Daoy (cell line): Measurements from ENCODE around the gene EML6. TPM values are rescaled to one million over a fixed set of nuclear protein-coding genes. Genes with fewer than 3 reads are reported as not detected.
"Not testable (repeated sequence)": the region's sequence is repeated elsewhere in the genome, so short reads cannot be mapped to it uniquely, and the experiment has no call there.

Source experiments
- DNase-seq: peaks from one replicate; pipeline ENCODE4 v3.0.0-alpha.2; 2015; ENCODE audit warnings: low read depth
- total RNA-seq: library from RNA; depleted of rRNA; stranded (reverse); fragments of >200 nt; shearing (Covaris generic); gene quantifications from 2 replicates; pipeline ENCODE4 v1.2.3, GENCODE V29; 2014

EML6 gene
- total RNA-seq, 1 experiment from 2014 or later: 1.0 TPM

DNA sequence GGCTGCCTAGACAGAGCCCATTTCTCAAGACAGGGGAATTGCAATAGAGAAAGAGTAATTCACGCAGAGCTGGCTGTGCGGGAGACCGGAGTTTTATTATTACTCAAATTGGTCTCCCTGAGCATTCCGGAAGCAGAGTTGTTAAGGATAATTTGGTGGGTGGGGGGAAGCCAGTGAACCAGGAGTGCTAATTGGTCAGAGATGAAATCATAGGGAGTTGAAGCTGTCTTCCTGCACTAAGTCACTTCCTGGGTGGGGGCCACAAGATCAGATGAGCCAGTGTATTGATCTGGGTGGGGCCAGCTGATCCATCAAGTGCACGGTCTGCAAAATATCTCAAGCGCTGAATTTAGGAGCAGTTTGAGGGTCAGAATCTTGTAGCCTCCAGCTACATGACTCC, 242.0 kb downstream of the EML6 start:
- no peak for DNase-seq

DNA sequence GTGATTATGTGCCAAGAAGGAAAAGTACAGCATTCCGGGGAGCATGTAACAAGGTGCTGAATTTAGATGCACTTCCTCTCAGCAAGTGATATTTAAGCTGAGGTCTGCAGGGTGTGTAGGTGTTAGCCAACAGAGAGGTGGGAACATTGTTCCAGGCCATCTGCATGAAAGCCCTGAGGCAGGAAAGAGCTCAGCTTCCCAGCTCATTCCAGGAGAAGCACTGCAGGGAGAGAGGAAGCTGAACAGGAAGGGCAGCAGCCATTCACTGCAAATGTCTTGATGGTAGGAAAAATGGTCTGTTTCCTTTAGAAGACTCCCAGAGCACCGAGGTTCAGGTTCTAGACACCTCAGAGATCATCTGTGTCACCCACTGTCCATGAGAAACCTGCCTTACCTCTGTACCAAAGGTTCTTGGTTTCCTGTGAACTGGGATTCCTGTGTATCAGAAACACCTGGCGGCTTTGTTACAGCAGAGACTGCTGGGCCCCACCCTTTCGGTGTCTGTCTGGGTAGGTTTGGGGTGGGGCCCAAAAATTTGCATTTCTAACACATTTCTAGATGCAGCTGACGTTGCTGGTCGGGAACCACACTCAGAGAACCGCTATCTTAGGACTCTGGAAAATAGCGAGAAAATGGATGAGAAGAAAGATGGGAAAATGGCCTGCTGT, 242.8 kb downstream of the EML6 start:
- DNase-seq: no peak

DNA sequence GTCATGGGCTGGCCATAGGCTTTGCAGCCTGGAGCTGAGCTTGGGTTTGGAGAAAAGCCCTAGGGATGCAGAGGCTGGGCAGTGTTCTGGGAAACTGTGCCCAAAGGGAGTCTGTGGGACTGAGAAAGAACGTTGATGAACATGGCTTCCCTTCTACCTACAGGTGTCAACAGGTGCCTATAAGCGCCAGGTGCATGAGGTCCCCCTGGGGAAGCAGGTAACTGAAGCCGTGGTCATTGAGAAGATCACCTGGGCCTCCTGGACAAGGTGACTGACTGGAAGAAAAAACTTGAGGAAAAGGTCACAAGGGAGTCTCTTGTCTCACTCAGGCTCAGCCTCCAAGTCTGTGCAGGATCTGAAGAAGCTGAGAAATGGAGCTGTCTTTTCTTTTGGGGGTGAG, 243.4 kb downstream of the EML6 start:
- no peak for DNase-seq

DNA sequence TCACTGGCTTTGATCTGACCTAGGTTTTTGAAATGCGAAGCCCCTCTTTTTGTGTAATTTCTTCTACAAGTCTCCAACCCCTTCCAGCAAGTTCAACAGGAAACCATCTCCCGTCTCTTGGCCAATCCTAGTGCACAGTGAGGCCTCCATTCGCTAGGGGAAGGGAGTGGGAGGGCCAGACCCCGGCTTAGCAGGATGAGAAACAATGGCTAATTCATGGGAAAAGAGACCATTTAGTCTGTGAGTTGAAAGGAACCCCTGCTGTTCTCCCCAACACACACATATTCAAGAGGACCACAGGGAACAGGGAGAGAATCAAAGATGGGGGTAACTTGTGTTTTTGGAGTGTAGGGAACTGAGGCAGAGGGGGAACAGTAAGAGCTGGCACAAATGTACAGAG, 243.8 kb downstream of the EML6 start:
- no peak for DNase-seq

DNA sequence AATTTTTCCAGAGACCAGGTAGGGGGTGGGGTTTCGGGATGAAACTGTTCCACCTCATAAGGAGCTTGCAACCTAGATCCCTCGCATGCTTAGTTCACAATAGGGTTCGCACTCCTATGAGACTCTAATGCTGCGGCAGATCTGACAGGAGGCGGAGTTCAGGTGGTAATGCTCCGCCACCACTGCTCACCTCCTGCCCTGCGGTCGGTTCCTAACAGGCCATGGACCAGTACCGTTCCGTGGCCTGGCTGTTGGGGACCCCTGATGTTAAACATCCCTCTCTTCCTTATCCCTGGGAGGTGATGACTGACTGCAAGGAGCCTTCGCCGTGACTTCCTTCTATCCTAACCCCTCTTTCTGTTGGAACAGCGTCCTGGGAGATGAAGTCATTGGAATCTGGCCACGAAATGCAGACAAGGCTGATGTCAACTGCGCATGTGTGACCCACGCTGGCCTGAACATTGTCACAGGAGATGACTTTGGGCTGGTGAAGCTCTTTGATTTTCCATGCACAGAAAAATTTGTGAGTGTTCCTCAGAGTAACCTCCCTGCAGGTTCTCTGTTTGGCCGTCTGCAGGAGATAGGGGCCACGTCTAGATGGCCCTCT, 244.4 kb downstream of the EML6 start:
- no peak for DNase-seq

DNA sequence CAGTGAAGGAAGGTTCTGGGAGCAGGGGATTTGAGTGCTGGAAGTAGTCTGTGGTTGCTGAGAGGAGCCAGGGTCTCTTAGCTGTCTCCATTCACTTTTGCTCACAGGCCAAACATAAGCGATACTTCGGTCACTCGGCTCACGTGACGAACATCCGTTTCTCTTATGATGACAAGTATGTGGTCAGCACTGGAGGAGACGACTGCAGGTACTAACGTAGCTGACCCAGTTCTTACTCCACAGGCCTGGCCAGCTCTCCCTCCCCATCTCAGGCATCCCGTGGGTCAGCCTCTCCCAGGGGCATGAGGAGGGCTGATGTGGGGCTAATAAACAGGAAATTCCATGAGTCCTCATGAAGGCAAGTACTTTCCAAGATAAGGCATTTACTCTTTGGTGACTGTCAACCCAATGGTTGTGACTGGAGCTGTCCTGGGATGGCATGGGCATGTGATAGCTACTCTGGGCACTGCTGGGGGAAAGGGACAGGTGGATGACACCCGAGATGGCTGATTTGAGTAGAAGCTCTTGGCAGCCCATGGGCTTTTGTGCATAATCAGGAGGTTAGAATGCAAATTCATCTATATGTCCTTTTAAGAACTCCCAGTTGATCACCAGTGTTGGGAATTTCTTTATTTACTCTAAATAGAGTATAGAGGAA, 245.2 kb downstream of the EML6 start:
- DNase-seq: no peak

DNA sequence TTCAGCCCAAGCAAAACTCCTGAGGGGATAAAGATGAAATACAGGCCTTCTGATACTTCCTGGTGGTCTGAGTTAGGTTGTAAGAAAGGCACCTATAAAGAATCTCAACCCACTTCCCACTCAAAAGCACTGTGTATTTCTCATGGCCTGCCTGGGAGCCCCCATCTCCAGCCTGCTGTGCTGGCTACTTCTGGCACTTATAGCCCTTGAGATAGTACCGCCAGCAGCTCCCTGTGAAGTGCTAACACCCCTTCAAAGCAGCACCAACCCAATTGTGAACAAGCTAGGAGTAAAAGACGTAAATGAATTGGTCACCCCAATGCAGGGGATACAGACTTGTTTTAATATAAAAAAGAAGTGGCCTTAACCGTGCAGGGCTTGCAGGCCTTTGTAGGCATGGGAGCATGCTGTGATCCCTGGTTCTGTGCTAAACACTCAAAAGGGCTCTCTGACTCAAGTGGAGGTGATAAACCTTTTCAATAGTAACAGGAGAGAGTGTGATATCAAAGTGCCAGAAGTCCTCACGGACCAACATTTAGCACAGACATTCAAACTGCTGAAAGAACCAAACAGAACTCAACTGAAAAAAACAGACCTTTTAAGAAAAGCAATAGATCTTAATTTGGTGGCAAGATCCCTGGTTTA, 246.0 kb downstream of the EML6 start:
- DNase-seq: no peak

DNA sequence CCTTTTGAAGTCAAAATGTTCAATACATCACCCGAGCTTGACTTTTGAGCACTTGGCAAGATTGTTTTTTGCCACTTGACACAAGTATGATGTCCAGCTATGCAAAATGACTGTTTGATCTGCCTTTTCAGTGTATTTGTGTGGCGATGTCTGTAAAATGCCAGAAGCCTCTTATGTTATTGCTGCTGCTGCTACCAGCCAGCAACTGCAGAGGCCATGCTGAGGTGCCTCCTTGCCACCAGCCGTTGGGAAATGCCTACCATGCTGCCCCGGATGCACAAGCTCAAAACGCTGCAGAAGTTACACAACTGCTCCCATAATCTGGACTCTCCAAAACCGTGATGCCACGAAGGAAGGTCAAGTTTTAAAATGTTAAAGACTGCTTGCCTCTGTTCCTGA, 246.5 kb downstream of the EML6 start:
- DNase-seq: no peak

DNA sequence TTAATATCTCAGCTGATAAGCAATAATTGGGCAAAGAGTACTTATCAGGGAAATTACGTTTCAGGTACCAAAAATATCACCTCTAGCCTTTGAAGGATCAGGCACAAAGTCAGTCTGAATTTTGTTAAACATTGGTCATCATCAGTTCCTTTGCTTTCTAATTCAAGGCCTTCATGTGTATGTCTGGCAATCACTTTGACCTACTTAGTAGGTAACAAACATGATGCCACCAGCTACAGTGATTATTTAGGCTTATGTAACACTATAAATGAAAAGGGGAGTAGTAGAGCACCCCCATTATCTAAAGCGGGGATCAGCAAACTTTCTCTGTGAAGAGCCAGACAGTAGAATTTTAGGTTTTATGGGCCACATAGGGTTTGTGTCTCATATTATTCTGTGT, 251.7 kb downstream of the EML6 start:
- no peak for DNase-seq

DNA sequence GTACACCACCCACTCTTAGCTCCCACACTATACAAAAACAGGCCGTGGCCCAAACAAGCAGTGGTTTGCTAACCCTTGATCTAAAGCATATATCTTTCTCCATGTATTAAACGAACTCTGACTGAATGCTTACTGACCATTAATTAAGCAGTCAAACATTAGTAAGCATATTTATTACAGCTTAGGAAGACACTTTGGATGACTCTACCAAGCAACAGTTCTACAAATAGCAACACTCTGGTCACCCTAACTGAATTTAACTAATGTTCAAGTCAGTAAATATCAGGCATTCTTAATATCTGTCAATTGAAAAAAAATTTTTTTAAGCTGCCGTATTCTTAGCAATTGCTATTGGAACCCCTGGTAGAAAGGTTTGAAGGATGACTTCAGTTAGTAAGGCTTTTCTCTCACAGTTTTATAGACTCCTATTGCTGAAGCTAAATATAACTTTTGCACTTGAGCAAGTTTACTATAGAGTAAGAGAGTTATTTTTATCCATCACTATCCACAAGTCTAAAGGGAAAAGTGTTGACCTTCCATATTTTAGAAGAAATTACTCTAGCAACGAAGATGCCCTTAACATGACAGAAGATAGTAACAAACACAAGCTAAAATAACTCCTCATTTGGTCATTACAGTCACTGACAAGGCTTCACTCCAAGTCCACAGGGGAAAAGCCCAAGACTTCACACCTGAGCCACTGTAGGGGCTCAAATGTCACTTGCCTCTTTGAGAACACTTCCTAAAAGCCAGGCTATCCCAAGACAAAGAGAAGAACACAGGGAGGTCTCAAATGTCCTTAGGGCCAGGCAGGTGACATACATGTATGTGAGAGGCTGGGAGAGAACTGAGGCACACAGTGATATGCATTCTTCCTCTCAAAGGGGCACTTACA, 252.4 kb downstream of the EML6 start:
- DNase-seq: no peak

DNA sequence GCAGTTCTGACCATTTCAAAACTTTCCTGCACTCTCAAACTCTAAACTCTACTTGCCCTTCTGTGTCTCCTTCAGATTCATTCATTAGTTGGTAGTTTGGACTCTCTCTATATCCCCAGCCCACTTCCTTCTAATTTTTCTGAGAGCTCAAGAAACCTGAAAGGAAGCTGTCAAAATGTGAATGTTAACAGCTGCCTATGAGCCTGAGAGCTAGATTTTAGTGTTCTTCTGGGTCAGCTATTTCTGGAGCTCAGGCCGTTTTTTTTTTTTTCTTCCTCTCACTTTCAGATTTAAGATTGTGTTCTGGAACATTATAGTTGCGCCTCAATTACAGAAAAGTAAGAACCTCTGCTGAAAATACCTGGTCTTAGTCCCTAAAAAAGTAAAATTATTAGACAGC, 253.7 kb downstream of the EML6 start:
- DNase-seq: no peak

DNA sequence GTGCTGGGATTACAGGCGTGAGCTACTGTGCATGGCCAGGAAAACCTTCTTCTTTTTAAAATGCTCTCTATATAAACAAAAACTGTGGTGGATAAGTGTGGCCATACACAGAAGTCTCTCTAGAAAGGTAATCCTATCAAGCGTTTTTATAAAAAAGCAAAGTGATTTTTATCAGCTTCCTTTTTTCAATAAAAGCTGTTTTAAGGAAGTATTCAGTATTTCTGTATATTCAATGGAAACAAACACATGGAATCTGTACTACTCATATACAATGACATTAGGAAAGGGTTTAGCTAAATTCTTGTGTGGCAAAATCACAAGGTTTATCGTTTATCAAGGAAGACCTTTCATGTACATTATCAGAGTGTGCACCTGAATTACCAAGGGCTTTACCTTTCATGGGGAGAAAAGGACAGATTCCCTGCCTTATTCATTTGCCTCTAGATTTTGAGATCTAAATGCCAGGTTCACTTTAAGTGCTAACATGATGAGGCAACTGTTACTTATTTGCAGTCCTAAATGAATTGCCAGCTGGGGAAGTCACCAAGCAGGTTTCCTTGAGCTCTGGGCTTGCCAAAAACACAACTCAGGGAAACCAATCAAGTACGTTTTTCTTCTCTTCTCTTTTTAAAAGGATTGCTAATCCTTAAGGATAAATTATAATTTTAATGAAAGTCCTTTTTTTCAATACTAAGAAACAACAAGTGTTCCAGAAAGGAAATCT, 256.0 kb downstream of the EML6 start:
- no peak for DNase-seq

DNA sequence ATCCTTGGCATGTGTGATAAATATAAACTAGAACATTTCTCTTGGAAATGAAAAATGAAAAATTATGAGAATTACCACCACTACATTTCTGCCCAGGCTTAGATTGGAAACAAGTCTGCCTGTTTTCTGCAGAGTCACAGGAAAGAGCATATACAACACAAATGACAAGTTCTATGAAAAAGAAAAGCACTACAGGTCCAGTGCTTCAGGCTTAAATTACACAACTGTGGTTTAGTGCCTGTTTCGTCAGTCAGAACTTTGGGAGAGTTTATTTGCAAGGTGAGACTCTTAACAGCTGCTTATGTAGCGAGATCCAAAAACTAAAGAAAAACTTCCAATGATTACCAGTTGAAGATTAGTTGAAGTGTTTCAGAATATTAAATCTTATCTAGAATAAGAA, 257.9 kb downstream of the EML6 start:
- no peak for DNase-seq

DNA sequence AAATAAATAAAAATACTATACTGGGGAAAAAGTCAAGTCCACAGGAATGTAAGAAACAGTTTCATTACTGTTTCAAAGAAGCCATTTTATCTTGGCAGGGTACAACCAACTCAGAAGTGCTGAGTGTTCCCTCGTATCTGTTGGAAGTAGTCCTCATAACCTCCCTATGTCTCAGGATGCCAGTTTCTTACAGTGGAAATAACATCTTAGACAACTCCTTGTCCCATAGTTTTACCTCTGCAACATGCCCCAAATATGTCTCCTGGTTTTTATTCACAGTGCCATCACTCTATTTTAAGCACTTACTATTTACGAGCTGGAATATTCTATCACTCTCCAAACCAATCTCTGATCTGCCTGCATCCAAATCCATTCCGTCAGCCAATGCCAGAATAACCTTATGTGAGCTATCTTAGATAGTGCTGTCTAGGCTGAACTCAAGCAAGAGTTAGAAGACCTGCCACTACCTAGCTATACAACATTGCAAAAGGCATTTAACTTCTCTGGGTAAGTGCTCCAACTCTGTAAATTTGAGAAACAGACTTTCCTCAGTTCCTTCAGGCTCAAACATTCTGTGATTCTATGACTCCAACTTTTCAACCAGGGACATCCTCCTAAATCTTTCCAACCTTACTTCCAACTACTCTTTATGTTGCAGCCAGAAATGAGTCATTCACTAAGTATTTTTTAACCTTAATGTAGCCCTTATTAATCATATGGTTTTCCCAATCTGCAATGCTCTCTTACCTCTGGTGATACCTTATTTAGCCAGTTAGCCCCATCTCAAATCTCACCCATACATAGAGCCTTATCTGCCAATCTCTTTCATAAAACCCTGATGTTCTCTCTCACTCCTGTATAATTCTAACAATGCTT, 260.1 kb downstream of the EML6 start:
- no peak for DNase-seq

DNA sequence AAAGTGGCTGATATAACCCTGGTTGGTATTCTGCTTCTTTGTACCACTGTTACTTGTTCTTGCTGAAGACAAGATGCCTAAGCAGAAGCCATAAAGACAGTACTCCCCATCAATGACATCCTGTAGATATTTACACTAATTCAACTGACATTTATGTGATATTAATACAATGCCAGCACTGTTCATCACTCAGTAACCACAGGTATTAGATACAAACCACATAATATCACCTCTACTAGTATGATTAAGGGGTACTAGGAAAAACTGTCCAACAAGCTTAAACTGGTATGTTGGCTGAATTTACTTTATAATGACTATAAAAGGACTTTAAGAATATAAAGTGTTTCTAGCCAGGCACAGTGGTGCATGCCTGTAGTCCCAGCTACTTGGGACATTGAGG, 261.0 kb downstream of the EML6 start:
- DNase-seq: no peak

DNA sequence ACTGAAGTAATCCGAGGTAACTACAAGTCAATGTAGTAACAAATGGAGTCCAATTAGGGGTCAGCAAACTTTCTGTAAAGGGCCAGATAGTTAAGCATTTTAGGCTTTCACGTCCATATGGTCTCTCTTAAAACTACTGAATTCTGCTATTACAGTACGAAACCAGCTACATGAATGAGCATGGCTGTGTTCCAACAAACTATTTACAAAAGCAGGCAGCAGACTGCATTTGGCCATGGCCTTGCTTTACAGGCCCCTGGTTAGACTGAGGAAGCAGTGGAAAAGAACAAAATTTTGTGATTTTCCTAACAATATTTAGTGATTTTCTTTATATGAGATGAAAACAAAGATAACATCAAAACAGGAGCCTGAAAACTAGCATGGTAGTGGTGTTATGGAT, 262.8 kb downstream of the EML6 start:
- no peak for DNase-seq

DNA sequence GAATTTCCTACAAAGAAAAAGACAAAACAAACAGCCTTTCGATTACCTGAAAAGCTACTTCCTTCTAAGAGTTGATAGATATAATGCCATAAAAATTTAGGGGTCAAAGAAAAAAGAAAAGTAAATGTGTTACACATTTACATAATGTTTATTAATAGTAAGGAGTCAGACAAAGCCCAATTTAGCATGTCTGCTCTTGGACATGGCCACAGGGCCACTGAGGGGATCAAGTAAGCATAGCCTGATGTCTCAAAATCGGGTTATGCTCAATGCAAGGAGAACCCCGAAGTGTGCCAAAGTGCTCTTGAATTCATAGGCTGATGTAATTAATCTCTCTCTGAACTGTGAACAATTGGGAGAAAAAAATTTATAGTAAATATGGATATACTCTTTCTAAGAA, 265.1 kb downstream of the EML6 start:
- DNase-seq: no peak

DNA sequence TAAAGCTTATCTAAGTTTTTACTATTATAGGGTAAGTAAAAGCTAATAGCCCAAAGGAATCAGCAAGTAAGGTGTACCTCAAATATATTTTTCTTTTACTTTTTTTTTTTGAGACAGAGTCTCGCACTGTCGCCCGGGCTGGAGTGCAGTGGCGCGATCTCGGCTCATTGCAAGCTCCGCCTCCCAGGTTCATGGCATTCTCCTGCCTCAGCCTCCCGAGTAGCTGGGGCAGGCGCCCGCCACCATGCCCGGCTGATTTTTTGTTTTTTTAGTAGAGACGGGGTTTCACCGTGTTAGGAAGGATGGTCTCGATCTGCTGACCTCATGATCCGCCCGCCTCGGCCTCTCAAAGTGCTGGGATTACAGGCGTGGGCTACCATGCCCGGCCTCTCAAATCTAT, 267.2 kb downstream of the EML6 start:
- not testable (repeated sequence) for DNase-seq

DNA sequence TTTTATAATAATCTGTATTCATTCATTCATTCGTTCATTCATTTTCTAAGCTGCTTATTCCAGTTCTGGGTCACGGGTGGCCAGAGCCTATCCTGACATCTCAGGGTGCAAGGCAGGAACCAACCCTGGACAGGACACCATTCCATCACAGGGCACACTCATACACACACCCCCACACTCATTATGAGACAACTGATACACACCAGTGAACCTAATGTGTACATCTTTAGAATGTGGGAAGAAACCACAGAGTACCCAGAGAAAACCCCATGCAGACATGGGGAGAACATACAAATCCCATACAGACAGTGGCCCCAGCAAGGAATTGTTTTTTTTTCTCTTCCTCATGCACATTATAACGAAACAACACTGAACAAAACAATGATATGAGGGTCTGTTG, 272.1 kb downstream of the EML6 start:
- no peak for DNase-seq

DNA sequence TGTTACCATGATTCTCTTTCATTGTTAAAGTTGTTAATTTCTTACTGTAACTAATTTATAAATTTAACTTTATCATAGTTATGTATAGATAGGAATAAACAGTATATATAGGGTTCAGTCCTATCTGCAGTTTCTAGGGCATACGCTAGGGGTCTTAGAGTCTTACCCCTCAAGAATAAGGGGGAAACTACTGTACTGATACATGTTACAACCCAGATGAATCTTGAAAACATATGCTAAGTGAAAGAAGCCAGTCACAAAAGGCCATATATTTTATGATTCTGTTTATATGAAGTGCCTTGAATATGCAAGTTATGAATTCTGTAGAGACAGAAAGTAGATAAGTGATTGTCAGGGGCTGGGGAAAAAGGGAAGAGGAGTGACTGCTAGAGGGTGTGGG, 274.4 kb downstream of the EML6 start:
- DNase-seq: no peak
